Fibroblast of skin of right quadriceps (primary cell): ENCODE results near the gene SLC66A3.

Source experiments
- DNase-seq: peaks from one replicate; pipeline ENCODE4 v3.0.0-alpha.2; 2013

Gene SLC66A3

DNA sequence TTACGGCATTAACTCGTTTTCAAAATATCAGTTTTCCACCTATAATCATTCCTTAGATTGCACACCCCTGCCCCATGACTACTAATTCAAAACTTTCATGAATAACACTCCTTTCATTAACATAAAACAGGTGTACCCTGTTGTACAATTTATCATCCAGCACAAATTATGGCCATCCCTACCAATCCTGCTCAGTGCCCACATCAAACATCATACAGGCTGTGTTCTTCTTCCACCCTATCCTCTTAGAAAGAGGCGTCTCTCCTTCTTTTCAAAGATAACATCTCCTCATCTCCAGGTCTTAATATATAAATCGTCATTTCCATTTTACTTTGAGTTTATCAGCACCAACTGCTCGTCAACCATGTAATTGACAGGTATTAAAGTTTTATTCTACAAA, 67.6 kb downstream of the SLC66A3 start:
- no peak for DNase-seq

DNA sequence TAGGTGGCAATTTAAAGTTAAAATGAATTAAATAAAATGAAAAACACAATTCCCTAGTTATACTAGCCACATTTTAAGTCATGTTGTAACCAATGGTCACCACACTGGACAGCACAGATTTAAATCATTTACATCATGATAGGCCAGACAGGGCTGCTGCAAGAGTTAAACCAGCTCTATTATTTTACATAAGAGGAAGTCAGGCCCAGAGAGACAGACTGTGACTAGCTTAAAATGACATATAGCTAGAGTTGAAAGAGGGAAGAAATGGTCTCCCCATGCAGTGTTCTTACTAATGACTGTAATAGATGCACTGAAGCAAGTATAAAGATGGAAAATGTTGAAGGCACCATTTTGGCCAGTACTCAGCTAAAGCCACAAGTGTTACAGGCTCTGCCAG, 69.6 kb downstream of the SLC66A3 start:
- no peak for DNase-seq

DNA sequence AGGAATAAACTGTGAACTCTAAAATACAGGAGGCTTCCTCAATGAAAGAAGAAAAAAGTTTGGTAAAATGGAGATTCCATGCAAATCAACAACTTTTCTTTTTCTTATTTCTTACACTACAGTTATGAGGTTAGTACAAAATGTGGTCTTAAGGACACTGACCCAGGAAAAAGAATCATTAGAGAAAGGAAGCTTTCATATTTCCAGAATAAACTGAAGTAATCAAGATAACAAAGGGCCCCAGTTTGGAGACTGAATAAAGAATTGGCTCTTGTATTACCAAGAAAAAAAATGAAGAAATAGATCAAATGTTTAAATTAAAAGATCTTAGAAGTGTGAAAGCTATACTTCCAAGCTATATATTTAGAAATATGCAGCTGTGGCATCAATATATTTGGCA, 72.3 kb downstream of the SLC66A3 start:
- DNase-seq = no peak
